Measurements from ENCODE around the gene TRPM2. TPM values are rescaled to one million over a fixed set of nuclear protein-coding genes. Genes with fewer than 3 reads are reported as not detected.

TRPM2 gene
- total and polyA plus RNA-seq, 2 donors (not counting 1 experiment from before 2014, with no cell fraction given): not detected

GRCh38 chr21:44332383-44332782 lies 21.0 kb upstream of the TRPM2 start:
- no peak overlapping the region for H3K4me3 ChIP-seq (replicated peaks in 1 of 4; ENCODE audit: control extremely low read depth in 1 of 4, insufficient read depth in 1 of 4, low read depth in 3 of 4, low read length in 4 of 4)
- H3K79me2 ChIP-seq (ENCODE audit: control insufficient read depth, insufficient read depth, low read length): no peaks in the 10 kb centered on the region
- TF ChIP-seq CTCF (conservative IDR thresholded peaks at IDR 0.05 in 1 of 2, IDR thresholded peaks at IDR 0.05 in 1 of 2; ENCODE audit: low read depth in 1 of 2, low read length in 2 of 2) (no peak), EZH2 (IDR thresholded peaks at IDR 0.05; ENCODE audit: low read length, missing control alignments) (no peak)
- H3K36me3 ChIP-seq (ENCODE audit: control insufficient read depth, insufficient read depth, low read length): peaks cover 5% of the 10 kb centered on the region
- no peak overlapping the region for H3K27ac ChIP-seq (ENCODE audit: insufficient read depth, low read length)
- H3K9me3 ChIP-seq (ENCODE audit: control insufficient read depth, insufficient read depth, low read depth, low read length): no peaks in the 10 kb centered on the region
- no peak overlapping the region for H2AFZ ChIP-seq (ENCODE audit: low read length)
- H3K9ac ChIP-seq (ENCODE audit: insufficient read depth, low read length): no peak overlapping the region
- no peak for DNase-seq (ENCODE audit: low read depth in 2 of 2)
- no peaks in the 10 kb centered on the region for H3K4me1 ChIP-seq (ENCODE audit: control insufficient read depth, extremely low read depth, insufficient read depth, low read length)
- no peak overlapping the region for H3K4me2 ChIP-seq (ENCODE audit: extremely low read depth, insufficient read depth, low read length)
- no peaks in the 10 kb centered on the region for H4K20me1 ChIP-seq (ENCODE audit: control insufficient read depth, extremely low read depth, insufficient read depth, low read length)
- H3K27me3 ChIP-seq (ENCODE audit: control insufficient read depth, insufficient read depth, low read length): no peaks in the 10 kb centered on the region

- peaks cover 3% of the 10 kb centered on the region for H3K36me3 ChIP-seq (ENCODE audit: control insufficient read depth, insufficient read depth, low read length)
- H4K20me1 ChIP-seq (ENCODE audit: control insufficient read depth, extremely low read depth, insufficient read depth, low read length): no peaks in the 10 kb centered on the region
- H2AFZ ChIP-seq (ENCODE audit: low read length): no peak overlapping the region
- TF ChIP-seq CTCF (conservative IDR thresholded peaks at IDR 0.05 in 1 of 2, IDR thresholded peaks at IDR 0.05 in 1 of 2; ENCODE audit: low read depth in 1 of 2, low read length in 2 of 2) (no peak), EZH2 (IDR thresholded peaks at IDR 0.05; ENCODE audit: low read length, missing control alignments) (no peak)
- no peak overlapping the region for H3K4me2 ChIP-seq (ENCODE audit: extremely low read depth, insufficient read depth, low read length)
- H3K4me3 ChIP-seq (replicated peaks in 1 of 4; ENCODE audit: control extremely low read depth in 1 of 4, insufficient read depth in 1 of 4, low read depth in 3 of 4, low read length in 4 of 4): no peak overlapping the region
- H3K79me2 ChIP-seq (ENCODE audit: control insufficient read depth, insufficient read depth, low read length): no peaks in the 10 kb centered on the region
- peaks cover 1% of the 10 kb centered on the region for H3K4me1 ChIP-seq (ENCODE audit: control insufficient read depth, extremely low read depth, insufficient read depth, low read length)
- H3K9ac ChIP-seq (ENCODE audit: insufficient read depth, low read length): no peak overlapping the region
- no peaks in the 10 kb centered on the region for H3K27me3 ChIP-seq (ENCODE audit: control insufficient read depth, insufficient read depth, low read length)
- DNase-seq (ENCODE audit: low read depth in 2 of 2): no peak
- H3K27ac ChIP-seq (ENCODE audit: insufficient read depth, low read length): no peak overlapping the region
- H3K9me3 ChIP-seq (ENCODE audit: control insufficient read depth, insufficient read depth, low read depth, low read length): no peaks in the 10 kb centered on the region
Measured at GRCh38 chr21:44332965-44333364, 20.5 kb upstream of the TRPM2 start.

GRCh38 chr21:44333509-44334328 lies 19.7 kb upstream of the TRPM2 start:
- Histone ChIP-seq H3K9me3 (ENCODE audit: control insufficient read depth, insufficient read depth, low read depth, low read length) (no peaks in the 10 kb centered on the region), H2AFZ (ENCODE audit: low read length) (no peak overlapping the region), H3K4me2 (ENCODE audit: extremely low read depth, insufficient read depth, low read length) (no peak overlapping the region), H3K9ac (ENCODE audit: insufficient read depth, low read length) (no peak overlapping the region), H3K27ac (ENCODE audit: insufficient read depth, low read length) (no peak overlapping the region), H3K36me3 (ENCODE audit: control insufficient read depth, insufficient read depth, low read length) (peaks cover 2% of the 10 kb centered on the region), H3K4me3 (replicated peaks in 1 of 4; ENCODE audit: control extremely low read depth in 1 of 4, insufficient read depth in 1 of 4, low read depth in 3 of 4, low read length in 4 of 4) (no peak overlapping the region), H3K27me3 (ENCODE audit: control insufficient read depth, insufficient read depth, low read length) (no peaks in the 10 kb centered on the region), H3K79me2 (ENCODE audit: control insufficient read depth, insufficient read depth, low read length) (no peaks in the 10 kb centered on the region), H3K4me1 (ENCODE audit: control insufficient read depth, extremely low read depth, insufficient read depth, low read length) (peaks cover 5% of the 10 kb centered on the region), H4K20me1 (ENCODE audit: control insufficient read depth, extremely low read depth, insufficient read depth, low read length) (no peaks in the 10 kb centered on the region)
- no peak for DNase-seq (ENCODE audit: low read depth in 2 of 2)
- no peak for TF ChIP-seq CTCF (conservative IDR thresholded peaks at IDR 0.05 in 1 of 2, IDR thresholded peaks at IDR 0.05 in 1 of 2; ENCODE audit: low read depth in 1 of 2, low read length in 2 of 2)
